HG03575 (cell line): ENCODE results near the gene TMEM178A.

Source experiments
- ATAC-seq: cut with Tn5 transposase; IDR thresholded peaks from one replicate; pipeline ENCODE4 v1.9.1; 2021; ENCODE audit not compliant: unreplicated experiment, insufficient number of reproducible peaks, low FRiP score; ENCODE audit errors: extremely low read depth

The TMEM178A gene

DNA sequence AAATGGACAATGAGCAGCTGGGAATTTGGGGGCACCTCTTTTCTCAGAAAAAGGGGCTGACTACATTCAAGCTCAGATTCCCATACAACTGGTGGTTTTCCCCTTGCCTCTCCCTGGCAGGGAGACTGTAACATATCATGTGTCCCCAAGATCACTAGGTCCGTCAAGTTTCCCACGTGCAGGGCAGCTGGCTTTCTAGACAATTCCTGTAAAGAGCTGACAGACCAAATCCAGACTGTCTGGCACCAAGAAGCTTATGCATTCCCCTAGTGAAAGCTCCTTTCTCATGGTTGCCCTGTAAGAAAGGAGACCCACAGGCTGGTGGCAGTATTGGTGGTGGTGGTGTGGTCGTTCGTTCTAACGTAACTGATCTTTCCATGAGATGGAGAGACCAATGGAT, 64.6 kb downstream of the TMEM178A start:
- no peak for ATAC-seq

DNA sequence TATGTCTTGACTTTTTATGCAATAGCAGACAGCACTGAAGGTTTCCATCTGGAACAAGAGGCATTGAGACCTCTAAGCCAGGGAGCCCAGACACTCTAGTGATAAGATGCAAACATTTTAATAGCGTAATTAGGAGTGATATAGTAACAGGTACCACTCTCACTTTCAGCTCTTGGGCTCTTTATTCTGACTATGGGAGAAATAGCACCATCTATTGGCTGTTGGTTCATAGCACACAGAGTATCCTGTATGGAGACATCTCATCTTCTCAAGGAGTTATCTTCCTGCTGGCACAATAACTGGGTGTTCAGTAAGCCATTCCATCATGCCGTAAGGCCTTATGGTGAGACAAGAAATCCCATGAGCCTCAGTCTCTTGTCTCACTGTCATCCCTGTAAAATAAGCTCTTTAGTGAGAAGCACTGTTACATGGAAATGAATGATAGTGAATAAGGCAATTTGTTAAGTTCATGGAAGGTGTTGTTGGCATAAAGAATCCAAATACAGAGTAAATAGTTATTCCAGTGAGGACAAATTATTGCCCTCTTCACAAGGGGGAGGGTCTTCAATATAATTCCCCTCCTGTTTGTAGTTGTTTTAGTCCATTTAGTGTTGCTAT, 65.1 kb downstream of the TMEM178A start:
- ATAC-seq, result no peak

DNA sequence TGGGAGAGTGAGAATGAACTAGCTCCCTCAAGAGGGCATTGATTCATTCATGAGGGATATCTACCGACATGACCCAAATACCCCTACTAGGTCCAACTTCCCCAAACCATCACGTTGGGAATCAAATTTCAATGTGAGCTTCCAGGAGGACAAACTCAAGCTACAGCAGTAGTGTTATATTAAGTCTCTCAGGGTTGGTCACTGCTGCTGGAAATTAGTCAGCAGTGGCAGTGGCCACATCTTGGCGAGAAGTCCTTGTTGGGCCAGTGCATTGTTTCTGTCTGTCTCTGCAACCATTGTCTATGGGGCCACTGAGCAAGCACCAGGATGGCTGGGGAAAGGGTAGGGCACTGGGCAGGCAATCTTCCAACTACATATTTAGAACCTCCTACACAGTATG, 65.8 kb downstream of the TMEM178A start:
- ATAC-seq, result no peak

GRCh38 chr2:39732482-39732881, 66.8 kb downstream of the TMEM178A start:
- ATAC-seq, result no peak

- no peak for ATAC-seq
These were observed 67.5 kb downstream of the TMEM178A start for GRCh38 chr2:39733070-39733674.

DNA sequence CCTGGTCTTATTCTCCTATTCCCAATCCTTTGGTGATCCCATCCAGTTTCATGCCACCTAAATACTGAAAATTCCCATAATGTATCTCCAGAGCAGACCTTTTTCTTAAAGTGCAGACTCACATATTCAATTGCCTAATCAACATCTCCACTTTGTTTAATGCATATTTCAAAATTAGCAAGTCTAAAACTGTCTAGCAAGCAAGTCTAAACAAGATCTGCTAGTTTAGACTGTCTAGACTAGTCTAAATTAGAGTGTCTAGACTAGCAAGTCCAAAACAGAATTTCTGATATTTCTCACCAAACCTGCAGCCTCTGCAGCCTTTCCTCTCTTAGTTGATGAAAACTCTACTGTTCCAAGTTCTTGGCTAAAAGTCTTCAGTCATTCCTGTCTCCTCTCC, 68.7 kb downstream of the TMEM178A start:
- no peak for ATAC-seq

DNA sequence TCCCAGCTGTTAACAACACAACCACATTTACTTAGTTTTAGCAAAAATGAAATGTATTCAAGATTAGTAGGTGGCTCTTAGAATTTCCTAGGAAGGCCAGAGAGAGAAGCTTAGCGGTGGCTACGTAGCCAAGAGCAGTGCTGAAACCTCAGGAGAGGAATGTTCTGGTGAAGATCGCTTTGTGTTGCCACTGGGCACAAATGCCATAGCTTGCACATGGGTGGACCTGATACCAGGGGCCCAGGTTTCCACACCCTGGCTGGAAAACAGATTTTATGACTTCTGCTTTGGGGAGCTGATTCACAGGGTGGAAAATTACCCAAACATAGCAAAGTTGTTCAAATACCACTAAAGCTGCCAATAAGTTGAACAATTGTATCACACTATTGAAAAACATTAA, 69.9 kb downstream of the TMEM178A start:
- ATAC-seq, result no peak

DNA sequence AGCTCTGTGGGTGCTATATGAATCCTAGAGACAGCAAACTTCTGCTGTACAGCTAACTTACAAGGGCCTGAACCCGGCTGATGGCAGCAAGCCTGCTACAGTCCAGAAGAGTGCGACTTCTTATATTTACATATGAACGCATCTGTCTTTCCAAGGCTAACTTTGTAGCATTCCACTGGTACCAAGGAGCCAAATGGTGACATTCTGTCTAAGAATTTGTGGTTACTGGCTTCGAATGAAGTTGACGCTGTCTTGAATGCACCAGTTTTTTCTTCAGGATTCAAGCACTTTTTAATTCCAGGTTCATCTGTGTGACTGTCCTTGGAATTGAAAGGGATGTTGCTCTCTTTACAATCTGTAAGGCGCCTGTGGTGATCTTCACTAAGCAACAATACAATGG, 70.9 kb downstream of the TMEM178A start:
- no peak for ATAC-seq

- no peak for ATAC-seq
These were observed 71.9 kb downstream of the TMEM178A start for GRCh38 chr2:39737661-39738060.

DNA sequence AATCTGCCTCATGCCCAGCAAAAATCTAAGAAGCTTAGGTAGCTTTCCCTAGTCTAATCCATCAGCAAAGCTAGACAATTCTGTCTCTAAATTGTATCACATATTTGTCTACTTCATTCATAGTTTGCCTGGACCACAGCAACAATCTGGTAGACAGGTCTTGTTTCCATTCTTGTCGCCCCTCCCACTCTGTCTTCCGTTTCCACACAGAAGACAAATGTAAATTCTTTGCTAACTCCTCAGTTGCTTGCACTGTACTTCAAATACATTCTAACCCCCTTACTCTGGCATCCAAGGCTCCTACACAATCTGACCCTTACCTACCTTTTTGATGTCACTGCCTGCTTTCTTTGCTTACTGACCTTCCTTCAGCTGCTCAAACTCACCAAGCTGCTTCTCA, 73.2 kb downstream of the TMEM178A start:
- ATAC-seq, result no peak

DNA sequence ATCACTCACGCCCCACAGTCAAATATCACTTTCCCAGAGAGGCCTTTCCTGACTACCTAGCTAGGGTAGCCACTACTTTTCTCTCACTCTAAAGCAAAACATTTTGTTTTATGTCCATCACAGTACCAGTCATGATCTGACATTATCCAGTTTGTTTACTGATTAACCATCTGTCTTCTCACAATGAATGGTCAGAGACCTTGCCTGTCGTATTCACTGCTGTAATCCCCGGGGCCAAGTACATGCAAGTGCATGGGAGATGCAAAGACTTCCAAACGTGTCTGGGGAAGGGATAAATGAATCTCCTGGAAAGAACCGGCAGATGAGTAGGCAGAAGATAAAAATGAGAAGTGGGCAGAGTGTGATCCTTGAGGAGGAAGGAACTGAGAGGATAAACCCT, 73.7 kb downstream of the TMEM178A start:
- no peak for ATAC-seq

DNA sequence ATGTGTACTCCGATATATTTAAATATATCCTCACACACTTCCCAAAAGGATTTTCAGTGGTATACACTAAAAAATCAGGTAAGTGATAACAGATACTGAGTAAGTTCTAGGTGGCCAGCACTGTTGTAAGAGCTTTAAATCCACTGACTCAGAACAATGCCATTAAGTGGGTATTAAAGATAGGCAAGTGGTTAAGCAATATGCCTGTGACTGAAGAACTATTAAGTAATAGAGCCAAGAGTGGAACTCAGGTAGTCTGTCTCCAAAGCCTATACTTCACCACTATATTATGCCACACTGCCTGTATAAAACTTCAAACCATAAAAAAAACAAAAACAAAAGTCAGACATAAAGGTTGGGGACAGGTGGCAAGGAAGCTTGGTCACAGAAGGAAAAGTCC, 76.2 kb downstream of the TMEM178A start:
- ATAC-seq, result no peak

DNA sequence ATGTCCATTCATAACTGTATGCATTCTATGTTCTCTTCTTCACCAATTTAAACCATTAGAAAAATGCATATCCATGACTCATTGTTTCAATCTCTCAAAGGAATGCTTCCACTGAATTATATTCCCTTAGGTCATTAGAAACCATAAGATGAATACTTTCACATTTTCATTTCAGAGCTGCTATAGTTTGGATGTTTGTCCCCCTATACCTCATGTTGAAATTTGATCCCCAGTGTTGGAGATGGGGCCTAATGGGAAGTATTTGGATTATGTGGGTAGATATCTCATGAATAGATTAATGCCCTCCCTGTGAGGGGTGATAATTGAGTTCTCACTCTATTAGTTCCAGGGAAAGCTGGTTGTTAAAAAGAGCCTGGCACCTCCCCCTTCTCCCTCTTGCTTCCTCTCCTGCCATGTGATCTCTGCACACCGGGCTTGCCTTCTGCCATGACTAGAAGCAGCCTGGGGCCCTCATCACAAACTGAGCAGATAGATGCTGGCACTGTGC, 77.6 kb downstream of the TMEM178A start:
- no peak for ATAC-seq

DNA sequence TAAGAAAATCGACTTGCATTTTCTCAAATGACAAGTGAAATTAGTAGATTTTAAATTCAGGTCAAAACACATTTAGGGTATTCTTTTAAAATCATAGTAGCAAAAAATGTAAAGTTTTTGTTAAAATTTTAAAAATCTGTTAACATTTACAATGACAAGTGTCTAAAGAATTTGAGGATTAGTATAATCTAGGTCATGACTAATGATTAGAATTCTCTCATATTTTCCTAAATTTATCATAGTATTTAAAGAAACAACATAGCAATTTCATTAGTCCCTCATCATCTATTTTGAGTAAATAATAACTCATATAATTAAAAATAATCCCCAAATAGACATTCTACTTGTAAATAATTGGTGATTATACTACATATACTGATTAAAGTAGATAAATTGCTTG, 89.7 kb downstream of the TMEM178A start:
- ATAC-seq, result no peak

DNA sequence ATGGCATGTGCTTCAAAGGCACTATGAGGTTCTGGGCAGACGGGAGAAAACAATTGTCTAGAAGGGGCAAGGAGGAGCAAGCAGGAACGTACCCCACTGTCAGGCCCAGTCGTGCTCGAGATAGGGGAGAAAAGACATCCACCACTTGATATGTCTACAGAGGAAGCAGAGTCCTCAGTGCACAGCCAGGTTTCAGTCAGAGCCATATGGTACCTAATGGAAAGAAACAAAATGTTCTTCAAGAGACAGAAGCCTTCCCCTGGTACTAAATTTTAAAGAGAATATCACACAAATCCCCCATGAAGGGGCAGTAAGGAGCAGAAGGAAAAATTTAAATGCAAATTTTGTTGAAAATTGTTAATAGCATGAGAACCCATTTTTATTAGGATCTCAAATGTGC, 91.4 kb downstream of the TMEM178A start:
- ATAC-seq, result no peak

- no peak for ATAC-seq
These were observed 96.7 kb downstream of the TMEM178A start for GRCh38 chr2:39762448-39762847.
